HEK293 (cell line): Measurements from ENCODE around the gene PRRC2B.
A peak's percentile ranks its signal among the peaks of the same experiment; 100 is the strongest.

Source experiments
- GLIS1 ChIP-seq: fragments of 450-650 bp; formaldehyde crosslinking; IDR thresholded peaks from 2 replicates; pipeline ENCODE4 v1.5.1; 2016; ENCODE audit warnings: missing biosample characterization, missing genetic modification characterization
- HOXC10 ChIP-seq: sonication (generic); formaldehyde crosslinking; IDR thresholded peaks from 2 replicates; pipeline ENCODE4 v1.8.1; 2023; ENCODE audit warnings: mild to moderate bottlenecking, missing genetic modification reagents
- HOXD13 ChIP-seq: sonication (generic); formaldehyde crosslinking; IDR thresholded peaks from 2 replicates; pipeline ENCODE4 v1.8.0; 2022; ENCODE audit warnings: missing genetic modification reagents, borderline replicate concordance
- KLF16 ChIP-seq: fragments of 450-650 bp; formaldehyde crosslinking; IDR thresholded peaks from 2 replicates; pipeline ENCODE4 v1.5.1; 2017; ENCODE audit warnings: missing biosample characterization, missing genetic modification characterization
- MZF1 ChIP-seq: fragments of 450-650 bp; formaldehyde crosslinking; IDR thresholded peaks from 2 replicates; pipeline ENCODE4 v1.5.1; 2017; ENCODE audit warnings: missing biosample characterization, missing genetic modification characterization, borderline replicate concordance
- SETDB1 ChIP-seq: IDR thresholded peaks from one replicate; pipeline ENCODE4 v1.6.1; 2017; ENCODE audit warnings: mild to moderate bottlenecking, low read length, moderate library complexity, mixed read lengths; ENCODE audit not compliant: insufficient read length
- ZBTB17 ChIP-seq: fragments of 450-650 bp; formaldehyde crosslinking; IDR thresholded peaks from 2 replicates; pipeline ENCODE4 v1.5.1; 2016; ENCODE audit warnings: missing biosample characterization, missing genetic modification characterization
- ZBTB48 ChIP-seq: fragments of 450-650 bp; formaldehyde crosslinking; IDR thresholded peaks from 2 replicates; pipeline ENCODE4 v1.5.1; 2016; ENCODE audit warnings: missing biosample characterization, missing genetic modification characterization
- ZFP3 ChIP-seq: fragments of 450-650 bp; formaldehyde crosslinking; IDR thresholded peaks from 2 replicates; pipeline ENCODE4 v1.5.1; 2016; ENCODE audit warnings: low read depth, missing biosample characterization, missing genetic modification characterization
- ZFP41 ChIP-seq: fragments of 450-650 bp; formaldehyde crosslinking; IDR thresholded peaks from 2 replicates; pipeline ENCODE4 v1.5.1; 2016; ENCODE audit warnings: missing biosample characterization, missing genetic modification characterization, borderline replicate concordance
- ZNF157 ChIP-seq: fragments of 450-650 bp; formaldehyde crosslinking; IDR thresholded peaks from 2 replicates; pipeline ENCODE4 v1.5.1; 2016; ENCODE audit warnings: missing biosample characterization, missing genetic modification characterization
- ZNF169 ChIP-seq: fragments of 450-650 bp; formaldehyde crosslinking; IDR thresholded peaks from 2 replicates; pipeline ENCODE4 v1.5.1; 2016; ENCODE audit warnings: missing biosample characterization, missing genetic modification characterization
- ZNF248 ChIP-seq: fragments of 450-650 bp; formaldehyde crosslinking; IDR thresholded peaks from 2 replicates; pipeline ENCODE4 v1.5.1; 2017; ENCODE audit warnings: missing biosample characterization, missing genetic modification characterization
- ZNF292 ChIP-seq: fragments of 450-650 bp; formaldehyde crosslinking; IDR thresholded peaks from 2 replicates; pipeline ENCODE4 v1.5.1; 2016; ENCODE audit warnings: low read depth, missing biosample characterization, missing genetic modification characterization, borderline replicate concordance
- ZNF335 ChIP-seq: fragments of 450-650 bp; formaldehyde crosslinking; conservative IDR thresholded peaks from 2 replicates; pipeline ENCODE4 v1.5.1; 2016; ENCODE audit warnings: missing biosample characterization, missing genetic modification characterization
- ZNF426 ChIP-seq: fragments of 450-650 bp; formaldehyde crosslinking; IDR thresholded peaks from 2 replicates; pipeline ENCODE4 v1.5.1; 2017; ENCODE audit warnings: missing biosample characterization, missing genetic modification characterization, mild to moderate bottlenecking, inconsistent platforms, moderate library complexity
- ZNF624 ChIP-seq: fragments of 450-650 bp; formaldehyde crosslinking; IDR thresholded peaks from 2 replicates; pipeline ENCODE4 v1.5.1; 2017; ENCODE audit warnings: missing biosample characterization, missing genetic modification characterization
- ZNF629 ChIP-seq: fragments of 450-650 bp; formaldehyde crosslinking; IDR thresholded peaks from 2 replicates; pipeline ENCODE4 v1.5.1; 2017; ENCODE audit warnings: missing biosample characterization, missing genetic modification characterization
- ZNF658 ChIP-seq: fragments of 450-650 bp; formaldehyde crosslinking; IDR thresholded peaks from 2 replicates; pipeline ENCODE4; 2016; ENCODE audit warnings: missing biosample characterization, missing genetic modification characterization
- ZNF768 ChIP-seq: fragments of 450-650 bp; formaldehyde crosslinking; IDR thresholded peaks from 2 replicates; pipeline ENCODE4 v1.5.1; 2018; ENCODE audit warnings: missing biosample characterization, mild to moderate bottlenecking, missing genetic modification characterization
- ZNF792 ChIP-seq: fragments of 450-650 bp; formaldehyde crosslinking; IDR thresholded peaks from 2 replicates; pipeline ENCODE4 v1.5.1; 2016; ENCODE audit warnings: missing biosample characterization, missing genetic modification characterization
- TF ChIP-seq, protein P1 (sequence below): fragments of 450-650 bp; formaldehyde crosslinking; IDR thresholded peaks from 2 replicates; pipeline ENCODE4 v1.5.1; 2016; ENCODE audit warnings: missing biosample characterization, missing genetic modification characterization, low read depth
- TF ChIP-seq, protein P2 (sequence below): fragments of 450-650 bp; formaldehyde crosslinking; IDR thresholded peaks from 2 replicates; pipeline ENCODE4 v1.5.1; 2016; ENCODE audit warnings: missing biosample characterization, missing genetic modification characterization
- TF ChIP-seq, protein P3 (sequence below): fragments of 450-650 bp; formaldehyde crosslinking; IDR thresholded peaks from 2 replicates; pipeline ENCODE4 v1.5.1; 2016; ENCODE audit warnings: missing biosample characterization, missing genetic modification characterization
- TF ChIP-seq, protein P4 (sequence below): fragments of 450-650 bp; formaldehyde crosslinking; IDR thresholded peaks from 2 replicates; pipeline ENCODE4 v1.5.1; 2016; ENCODE audit warnings: missing biosample characterization, missing genetic modification characterization
- TF ChIP-seq, protein P5 (sequence below): fragments of 450-650 bp; formaldehyde crosslinking; IDR thresholded peaks from 2 replicates; pipeline ENCODE4 v1.5.1; 2016; ENCODE audit warnings: missing biosample characterization, missing genetic modification characterization

Gene PRRC2B

DNA sequence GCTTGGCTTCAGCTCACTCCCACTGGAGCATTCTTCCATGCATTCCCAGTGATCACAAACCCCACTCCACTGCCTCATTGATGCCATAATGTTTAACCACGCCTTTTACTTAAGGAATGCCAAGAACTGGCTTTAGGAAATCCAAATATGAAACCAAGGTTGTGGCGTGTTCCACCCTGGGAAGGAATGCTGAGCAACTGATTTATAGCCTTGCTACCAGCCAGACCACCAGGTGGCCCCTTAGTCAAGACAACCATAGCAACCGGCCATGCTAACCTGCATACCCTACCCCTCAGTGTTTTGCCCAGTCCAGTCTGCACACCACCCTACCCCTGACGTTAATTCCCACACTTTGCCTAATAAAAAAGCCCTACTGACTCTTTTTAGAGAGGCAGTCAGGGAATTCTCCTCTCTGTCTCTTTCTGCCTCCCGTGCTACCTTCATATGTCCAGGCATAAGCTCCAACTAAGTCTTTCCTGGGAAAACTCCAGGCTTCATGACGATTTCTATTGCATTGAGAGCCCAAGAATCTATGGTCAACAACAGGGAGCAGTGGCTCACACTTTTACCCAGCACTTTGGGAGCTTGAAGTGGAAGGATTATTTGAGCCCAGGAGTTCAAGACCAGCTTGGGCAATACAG lies 27.0 kb upstream of the PRRC2B start (continued):
- TF ChIP-seq MZF1 (tag by site-specific recombination) (no peak), ZNF768 (no peak), ZBTB17 (tag by site-specific recombination) (peak; percentile 94), ZNF248 (tag by site-specific recombination) (no peak), HOXC10 (CRISPR knock-in tag) (no peak), SETDB1 (no peak), ZNF658 (tag by site-specific recombination) (no peak), ZFP3 (tag by site-specific recombination) (no peak), ZNF157 (tag by site-specific recombination) (no peak), ZNF426 (tag by site-specific recombination) (no peak), ZNF629 (peak; percentile 31), GLIS1 (tag by site-specific recombination) (peak; percentile 52), ZNF624 (no peak), ZNF292 (tag by site-specific recombination) (no peak), KLF16 (tag by site-specific recombination) (no peak), ZNF169 (tag by site-specific recombination) (no peak), ZBTB48 (tag by site-specific recombination) (peak; percentile 61), ZNF335 (tag by site-specific recombination) (no peak), HOXD13 (no peak), ZFP41 (tag by site-specific recombination) (no peak), ZNF792 (no peak)
- TF ChIP-seq, protein P1, sequence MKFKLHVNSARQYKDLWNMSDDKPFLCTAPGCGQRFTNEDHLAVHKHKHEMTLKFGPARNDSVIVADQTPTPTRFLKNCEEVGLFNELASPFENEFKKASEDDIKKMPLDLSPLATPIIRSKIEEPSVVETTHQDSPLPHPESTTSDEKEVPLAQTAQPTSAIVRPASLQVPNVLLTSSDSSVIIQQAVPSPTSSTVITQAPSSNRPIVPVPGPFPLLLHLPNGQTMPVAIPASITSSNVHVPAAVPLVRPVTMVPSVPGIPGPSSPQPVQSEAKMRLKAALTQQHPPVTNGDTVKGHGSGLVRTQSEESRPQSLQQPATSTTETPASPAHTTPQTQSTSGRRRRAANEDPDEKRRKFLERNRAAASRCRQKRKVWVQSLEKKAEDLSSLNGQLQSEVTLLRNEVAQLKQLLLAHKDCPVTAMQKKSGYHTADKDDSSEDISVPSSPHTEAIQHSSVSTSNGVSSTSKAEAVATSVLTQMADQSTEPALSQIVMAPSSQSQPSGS (tag by site-specific recombination): no peak
- TF ChIP-seq, protein P2, sequence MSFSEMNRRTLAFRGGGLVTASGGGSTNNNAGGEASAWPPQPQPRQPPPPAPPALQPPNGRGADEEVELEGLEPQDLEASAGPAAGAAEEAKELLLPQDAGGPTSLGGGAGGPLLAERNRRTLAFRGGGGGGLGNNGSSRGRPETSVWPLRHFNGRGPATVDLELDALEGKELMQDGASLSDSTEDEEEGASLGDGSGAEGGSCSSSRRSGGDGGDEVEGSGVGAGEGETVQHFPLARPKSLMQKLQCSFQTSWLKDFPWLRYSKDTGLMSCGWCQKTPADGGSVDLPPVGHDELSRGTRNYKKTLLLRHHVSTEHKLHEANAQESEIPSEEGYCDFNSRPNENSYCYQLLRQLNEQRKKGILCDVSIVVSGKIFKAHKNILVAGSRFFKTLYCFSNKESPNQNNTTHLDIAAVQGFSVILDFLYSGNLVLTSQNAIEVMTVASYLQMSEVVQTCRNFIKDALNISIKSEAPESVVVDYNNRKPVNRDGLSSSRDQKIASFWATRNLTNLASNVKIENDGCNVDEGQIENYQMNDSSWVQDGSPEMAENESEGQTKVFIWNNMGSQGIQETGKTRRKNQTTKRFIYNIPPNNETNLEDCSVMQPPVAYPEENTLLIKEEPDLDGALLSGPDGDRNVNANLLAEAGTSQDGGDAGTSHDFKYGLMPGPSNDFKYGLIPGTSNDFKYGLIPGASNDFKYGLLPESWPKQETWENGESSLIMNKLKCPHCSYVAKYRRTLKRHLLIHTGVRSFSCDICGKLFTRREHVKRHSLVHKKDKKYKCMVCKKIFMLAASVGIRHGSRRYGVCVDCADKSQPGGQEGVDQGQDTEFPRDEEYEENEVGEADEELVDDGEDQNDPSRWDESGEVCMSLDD (tag by site-specific recombination): no peak
- TF ChIP-seq, protein P3, sequence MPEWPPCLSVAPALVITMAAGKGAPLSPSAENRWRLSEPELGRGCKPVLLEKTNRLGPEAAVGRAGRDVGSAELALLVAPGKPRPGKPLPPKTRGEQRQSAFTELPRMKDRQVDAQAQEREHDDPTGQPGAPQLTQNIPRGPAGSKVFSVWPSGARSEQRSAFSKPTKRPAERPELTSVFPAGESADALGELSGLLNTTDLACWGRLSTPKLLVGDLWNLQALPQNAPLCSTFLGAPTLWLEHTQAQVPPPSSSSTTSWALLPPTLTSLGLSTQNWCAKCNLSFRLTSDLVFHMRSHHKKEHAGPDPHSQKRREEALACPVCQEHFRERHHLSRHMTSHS (tag by site-specific recombination): no peak
- TF ChIP-seq, protein P4, sequence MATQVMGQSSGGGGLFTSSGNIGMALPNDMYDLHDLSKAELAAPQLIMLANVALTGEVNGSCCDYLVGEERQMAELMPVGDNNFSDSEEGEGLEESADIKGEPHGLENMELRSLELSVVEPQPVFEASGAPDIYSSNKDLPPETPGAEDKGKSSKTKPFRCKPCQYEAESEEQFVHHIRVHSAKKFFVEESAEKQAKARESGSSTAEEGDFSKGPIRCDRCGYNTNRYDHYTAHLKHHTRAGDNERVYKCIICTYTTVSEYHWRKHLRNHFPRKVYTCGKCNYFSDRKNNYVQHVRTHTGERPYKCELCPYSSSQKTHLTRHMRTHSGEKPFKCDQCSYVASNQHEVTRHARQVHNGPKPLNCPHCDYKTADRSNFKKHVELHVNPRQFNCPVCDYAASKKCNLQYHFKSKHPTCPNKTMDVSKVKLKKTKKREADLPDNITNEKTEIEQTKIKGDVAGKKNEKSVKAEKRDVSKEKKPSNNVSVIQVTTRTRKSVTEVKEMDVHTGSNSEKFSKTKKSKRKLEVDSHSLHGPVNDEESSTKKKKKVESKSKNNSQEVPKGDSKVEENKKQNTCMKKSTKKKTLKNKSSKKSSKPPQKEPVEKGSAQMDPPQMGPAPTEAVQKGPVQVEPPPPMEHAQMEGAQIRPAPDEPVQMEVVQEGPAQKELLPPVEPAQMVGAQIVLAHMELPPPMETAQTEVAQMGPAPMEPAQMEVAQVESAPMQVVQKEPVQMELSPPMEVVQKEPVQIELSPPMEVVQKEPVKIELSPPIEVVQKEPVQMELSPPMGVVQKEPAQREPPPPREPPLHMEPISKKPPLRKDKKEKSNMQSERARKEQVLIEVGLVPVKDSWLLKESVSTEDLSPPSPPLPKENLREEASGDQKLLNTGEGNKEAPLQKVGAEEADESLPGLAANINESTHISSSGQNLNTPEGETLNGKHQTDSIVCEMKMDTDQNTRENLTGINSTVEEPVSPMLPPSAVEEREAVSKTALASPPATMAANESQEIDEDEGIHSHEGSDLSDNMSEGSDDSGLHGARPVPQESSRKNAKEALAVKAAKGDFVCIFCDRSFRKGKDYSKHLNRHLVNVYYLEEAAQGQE (tag by site-specific recombination): no peak
- TF ChIP-seq, protein P5, sequence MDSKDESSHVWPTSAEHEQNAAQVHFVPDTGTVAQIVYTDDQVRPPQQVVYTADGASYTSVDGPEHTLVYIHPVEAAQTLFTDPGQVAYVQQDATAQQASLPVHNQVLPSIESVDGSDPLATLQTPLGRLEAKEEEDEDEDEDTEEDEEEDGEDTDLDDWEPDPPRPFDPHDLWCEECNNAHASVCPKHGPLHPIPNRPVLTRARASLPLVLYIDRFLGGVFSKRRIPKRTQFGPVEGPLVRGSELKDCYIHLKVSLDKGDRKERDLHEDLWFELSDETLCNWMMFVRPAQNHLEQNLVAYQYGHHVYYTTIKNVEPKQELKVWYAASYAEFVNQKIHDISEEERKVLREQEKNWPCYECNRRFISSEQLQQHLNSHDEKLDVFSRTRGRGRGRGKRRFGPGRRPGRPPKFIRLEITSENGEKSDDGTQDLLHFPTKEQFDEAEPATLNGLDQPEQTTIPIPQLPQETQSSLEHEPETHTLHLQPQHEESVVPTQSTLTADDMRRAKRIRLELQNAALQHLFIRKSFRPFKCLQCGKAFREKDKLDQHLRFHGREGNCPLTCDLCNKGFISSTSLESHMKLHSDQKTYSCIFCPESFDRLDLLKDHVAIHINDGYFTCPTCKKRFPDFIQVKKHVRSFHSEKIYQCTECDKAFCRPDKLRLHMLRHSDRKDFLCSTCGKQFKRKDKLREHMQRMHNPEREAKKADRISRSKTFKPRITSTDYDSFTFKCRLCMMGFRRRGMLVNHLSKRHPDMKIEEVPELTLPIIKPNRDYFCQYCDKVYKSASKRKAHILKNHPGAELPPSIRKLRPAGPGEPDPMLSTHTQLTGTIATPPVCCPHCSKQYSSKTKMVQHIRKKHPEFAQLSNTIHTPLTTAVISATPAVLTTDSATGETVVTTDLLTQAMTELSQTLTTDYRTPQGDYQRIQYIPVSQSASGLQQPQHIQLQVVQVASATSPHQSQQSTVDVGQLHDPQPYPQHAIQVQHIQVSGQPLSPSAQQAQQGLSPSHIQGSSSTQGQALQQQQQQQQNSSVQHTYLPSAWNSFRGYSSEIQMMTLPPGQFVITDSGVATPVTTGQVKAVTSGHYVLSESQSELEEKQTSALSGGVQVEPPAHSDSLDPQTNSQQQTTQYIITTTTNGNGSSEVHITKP: peak; percentile 77; the same call in 1 of the 2 replicates
